Caco-2 (cell line): ENCODE measurements around the gene CYRIA. TPM values are rescaled to one million over a fixed set of nuclear protein-coding genes. Genes with fewer than 3 reads are reported as not detected.

Source experiments
- BruUV-seq: library from RNA; stranded (reverse); fragments of 400-500 nt; replicated peaks from 2 replicates; lab custom pipeline; 2021; lab: Mats Ljungman, UMichigan
- CTCF ChIA-PET: fragments of 300-600 bp; sonication (Branson Sonifier 250); formaldehyde crosslinking; loops from one replicate; lab custom pipeline; 2022; ENCODE audit warnings: antibody characterized with exemption; lab: Charles Lee
- POLR2A ChIA-PET: fragments of 300-600 bp; sonication (Branson Sonifier 250); formaldehyde crosslinking; loops from one replicate; lab custom pipeline; 2022; ENCODE audit warnings: antibody characterized with exemption; lab: Charles Lee
- DNase-seq, 2 experiments: peaks; one replicate each; pipeline versions ENCODE4 v3.0.0 to v3.0.0-alpha.2; 2020 to 2022
- H3K27me3 ChIP-seq: replicated peaks from 2 replicates; pipeline ENCODE4 v1.6.0; 2011; ENCODE audit warnings: low read length; ENCODE audit not compliant: control insufficient read depth, insufficient read depth
- H3K36me3 ChIP-seq: 2 replicates; pipeline ENCODE4 v1.5.1; 2011; ENCODE audit warnings: low read length; ENCODE audit not compliant: control insufficient read depth, insufficient read depth
- H3K4me1 ChIP-seq: fragments of 250-450 bp; sonication (Bioruptor Pico); 2 replicates; pipeline ENCODE4 v1.5.1; 2020; ENCODE audit warnings: mild to moderate bottlenecking
- H3K4me3 ChIP-seq: 2 replicates; pipeline ENCODE4 v1.5.1; 2011; ENCODE audit warnings: low read depth, mild to moderate bottlenecking, control low read depth, low read length
- H3K9me3 ChIP-seq: fragments of 250-450 bp; sonication (Bioruptor Pico); 2 replicates; pipeline ENCODE4 v1.5.1; 2020; ENCODE audit warnings: mild to moderate bottlenecking, moderate library complexity
- H3K27ac Mint-ChIP-seq: one replicate; pipeline ENCODE4 v1.8.0; 2022; ENCODE audit warnings: mixed read lengths; ENCODE audit not compliant: unreplicated experiment
- H3K27me3 Mint-ChIP-seq: one replicate; pipeline ENCODE4 v1.8.0; 2022; ENCODE audit warnings: mixed read lengths; ENCODE audit not compliant: insufficient read depth, unreplicated experiment
- H3K36me3 Mint-ChIP-seq: one replicate; pipeline ENCODE4 v1.8.0; 2022; ENCODE audit warnings: mild to moderate bottlenecking, mixed read lengths; ENCODE audit not compliant: insufficient read depth, unreplicated experiment
- H3K4me1 Mint-ChIP-seq: one replicate; pipeline ENCODE4 v1.8.0; 2022; ENCODE audit warnings: low read depth, mixed read lengths; ENCODE audit not compliant: unreplicated experiment
- H3K4me3 Mint-ChIP-seq: one replicate; pipeline ENCODE4 v1.8.0; 2022; ENCODE audit warnings: mild to moderate bottlenecking, moderate library complexity, mixed read lengths; ENCODE audit not compliant: unreplicated experiment
- H3K9me3 Mint-ChIP-seq: one replicate; pipeline ENCODE4 v1.8.0; 2022; ENCODE audit warnings: mixed read lengths; ENCODE audit not compliant: unreplicated experiment
- CTCF ChIP-seq, 2 experiments: fragments of 200-600 bp in 1 of 2; IDR thresholded peaks; 1 replicate in 1 of 2; 2 replicates in 1 of 2; pipeline versions ENCODE4 v1.5.1 to v1.8.0; 2011 to 2022; ENCODE audit warnings: antibody characterized with exemption in 1 of 2, control low read depth in 1 of 2, inconsistent platforms in 1 of 2, low read depth in 1 of 2, low read length in 1 of 2, mild to moderate bottlenecking in 1 of 2, moderate library complexity in 1 of 2; ENCODE audit not compliant: insufficient read depth in 1 of 2, severe bottlenecking in 1 of 2, unreplicated experiment in 1 of 2
- intact Hi-C: fragments of 100-400 bp; cut with micrococcal nuclease; formaldehyde crosslinking; loops from one replicate; pipeline ENCODE4 v1.10.0; 2022; ENCODE audit not compliant: unreplicated experiment
- total RNA-seq: library from RNA; stranded (reverse); gene quantifications from 2 replicates; pipeline ENCODE4 v1.2.3, GENCODE V29; 2022

The CYRIA gene
- total RNA-seq, 1 experiment from 2014 or later = 0.20 TPM

- CTCF ChIA-PET = no interaction called here
- no peak for TF ChIP-seq CTCF (IDR thresholded peaks at IDR 0.05; ENCODE audit: insufficient read depth in 1 of 2, low read depth in 1 of 2, low read length in 1 of 2, severe bottlenecking in 1 of 2, unreplicated experiment in 1 of 2)
- peaks cover 6% of the 10 kb centered on the region; the same call in 1 of the 2 replicates for H3K9me3 ChIP-seq
- intact Hi-C loops = no loop called here
- H3K27ac Mint-ChIP-seq = no peak overlapping the region
- peaks cover 23% of the 10 kb centered on the region for H3K27me3 Mint-ChIP-seq
- no peaks in the 10 kb centered on the region for H3K4me1 ChIP-seq
- no peaks in the 10 kb centered on the region for H3K9me3 Mint-ChIP-seq
- H3K36me3 ChIP-seq = no peaks in the 10 kb centered on the region
- BruUV-seq = no TSS peak
- no peak overlapping the region for H3K4me3 Mint-ChIP-seq
- DNase-seq = no peak
- H3K4me3 ChIP-seq = no peak overlapping the region
- H3K27me3 ChIP-seq = no peaks in the 10 kb centered on the region; the same call in 1 of the 2 replicates
- no peaks in the 10 kb centered on the region for H3K4me1 Mint-ChIP-seq
- H3K36me3 Mint-ChIP-seq = no peaks in the 10 kb centered on the region
- POLR2A ChIA-PET = no interaction called here
Measured at GRCh38 chr2:16637304-16637703, 28.3 kb downstream of the CYRIA start.

- Histone ChIP-seq H3K9me3 (peaks cover 6% of the 10 kb centered on the region; the same call in 1 of the 2 replicates), H3K27me3 (no peaks in the 10 kb centered on the region; the same call in 1 of the 2 replicates), H3K36me3 (no peaks in the 10 kb centered on the region), H3K4me1 (no peaks in the 10 kb centered on the region), H3K4me3 (no peak overlapping the region)
- H3K36me3 Mint-ChIP-seq = no peaks in the 10 kb centered on the region
- no peak overlapping the region for H3K4me3 Mint-ChIP-seq
- no TSS peak for BruUV-seq
- POLR2A ChIA-PET = no interaction called here
- no peak for TF ChIP-seq CTCF (IDR thresholded peaks at IDR 0.05; ENCODE audit: insufficient read depth in 1 of 2, low read depth in 1 of 2, low read length in 1 of 2, severe bottlenecking in 1 of 2, unreplicated experiment in 1 of 2)
- no peaks in the 10 kb centered on the region for H3K9me3 Mint-ChIP-seq
- H3K4me1 Mint-ChIP-seq = no peaks in the 10 kb centered on the region
- intact Hi-C loops = no loop called here
- no peak for DNase-seq
- CTCF ChIA-PET = interaction anchor here (0.6 kb wide), 1 partner anchor 47 kb away, joined by 3 read pairs; no protein-coding TSS in a partner anchor
- H3K27ac Mint-ChIP-seq = no peak overlapping the region
- H3K27me3 Mint-ChIP-seq = peaks cover 18% of the 10 kb centered on the region
Measured at GRCh38 chr2:16635791-16636699, 29.6 kb downstream of the CYRIA start.

GRCh38 chr2:16633621-16634430 is 31.8 kb downstream of the CYRIA start:
- Mint-ChIP-seq H3K9me3 (no peaks in the 10 kb centered on the region), H3K27ac (no peak overlapping the region), H3K27me3 (peaks cover 22% of the 10 kb centered on the region), H3K4me3 (no peak overlapping the region), H3K4me1 (no peaks in the 10 kb centered on the region), H3K36me3 (no peaks in the 10 kb centered on the region)
- no peaks in the 10 kb centered on the region for H3K4me1 ChIP-seq
- intact Hi-C loops = no loop called here
- no peak for DNase-seq
- no peaks in the 10 kb centered on the region; the same call in 1 of the 2 replicates for H3K27me3 ChIP-seq
- H3K4me3 ChIP-seq = no peak overlapping the region
- BruUV-seq = no TSS peak
- H3K9me3 ChIP-seq = peaks cover 6% of the 10 kb centered on the region; the same call in 1 of the 2 replicates
- no peaks in the 10 kb centered on the region for H3K36me3 ChIP-seq
- ChIA-PET POLR2A (no interaction called here), CTCF (no interaction called here)
- TF ChIP-seq CTCF (IDR thresholded peaks at IDR 0.05; ENCODE audit: insufficient read depth in 1 of 2, low read depth in 1 of 2, low read length in 1 of 2, severe bottlenecking in 1 of 2, unreplicated experiment in 1 of 2) = no peak
